Stimulated activated CD8-positive, alpha-beta memory T cell treated with anti-CD3 and anti-CD28 coated beads, Interleukin-4, amount 100 ng/mL, for 1 hour (primary cell): ENCODE data around the gene ZNF334.

Source experiments
- DNase-seq, 2 donors: peaks; one replicate each; pipeline ENCODE4 v3.0.0-alpha.2; 2020; ENCODE audit warnings: low read depth in 2 of 2, low spot score in 1 of 2

The ZNF334 gene

DNA sequence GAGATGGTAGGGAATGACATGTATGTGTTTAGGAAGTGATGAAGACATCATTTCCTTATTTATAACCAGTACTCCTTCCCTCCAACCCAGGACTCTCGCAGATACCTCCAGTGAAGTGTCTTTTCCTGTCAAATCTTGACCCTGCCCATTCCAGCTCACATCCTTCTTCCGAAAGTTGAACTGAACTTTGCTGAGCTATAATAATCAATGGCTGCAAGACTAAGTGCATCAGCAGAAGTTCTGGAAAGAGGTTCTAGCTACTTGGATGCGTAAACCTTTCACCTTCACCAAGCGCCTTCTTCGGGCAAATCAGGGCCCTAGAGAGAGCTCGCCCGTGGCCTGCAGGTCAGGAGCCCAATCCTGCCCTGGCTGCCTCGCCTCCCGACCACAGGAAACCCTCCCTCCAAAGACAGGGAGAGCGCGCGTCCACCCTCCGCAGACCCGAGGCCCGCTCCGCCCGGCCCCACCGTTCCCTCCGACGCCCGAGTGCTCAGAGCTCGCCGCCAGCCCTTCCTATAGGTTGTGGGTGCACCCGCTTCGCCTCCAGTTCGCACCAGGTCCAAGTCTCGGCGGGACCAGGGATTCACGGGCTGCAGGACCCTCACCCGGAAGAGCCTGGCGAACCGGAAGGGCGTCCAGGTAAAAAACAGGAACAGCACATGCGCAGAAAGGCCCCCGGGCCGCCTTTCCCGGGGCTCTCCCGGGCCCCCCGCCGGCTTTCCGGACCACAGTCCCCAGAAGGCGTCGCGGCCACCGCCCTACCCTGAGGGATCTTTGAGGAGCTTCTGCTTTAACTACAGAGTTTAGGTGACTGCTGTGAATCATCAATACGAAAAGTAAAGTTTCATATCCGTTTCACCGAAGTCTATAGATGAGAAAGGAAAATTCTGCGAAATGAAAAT lies at the start of gene ZNF334:
Gene ZNF334, minus strand, starts transcription at position 617 of the 902 bp plus-strand sequence. CDS start 1,457 bp downstream, outside the sequence.
- no peak for DNase-seq

DNA sequence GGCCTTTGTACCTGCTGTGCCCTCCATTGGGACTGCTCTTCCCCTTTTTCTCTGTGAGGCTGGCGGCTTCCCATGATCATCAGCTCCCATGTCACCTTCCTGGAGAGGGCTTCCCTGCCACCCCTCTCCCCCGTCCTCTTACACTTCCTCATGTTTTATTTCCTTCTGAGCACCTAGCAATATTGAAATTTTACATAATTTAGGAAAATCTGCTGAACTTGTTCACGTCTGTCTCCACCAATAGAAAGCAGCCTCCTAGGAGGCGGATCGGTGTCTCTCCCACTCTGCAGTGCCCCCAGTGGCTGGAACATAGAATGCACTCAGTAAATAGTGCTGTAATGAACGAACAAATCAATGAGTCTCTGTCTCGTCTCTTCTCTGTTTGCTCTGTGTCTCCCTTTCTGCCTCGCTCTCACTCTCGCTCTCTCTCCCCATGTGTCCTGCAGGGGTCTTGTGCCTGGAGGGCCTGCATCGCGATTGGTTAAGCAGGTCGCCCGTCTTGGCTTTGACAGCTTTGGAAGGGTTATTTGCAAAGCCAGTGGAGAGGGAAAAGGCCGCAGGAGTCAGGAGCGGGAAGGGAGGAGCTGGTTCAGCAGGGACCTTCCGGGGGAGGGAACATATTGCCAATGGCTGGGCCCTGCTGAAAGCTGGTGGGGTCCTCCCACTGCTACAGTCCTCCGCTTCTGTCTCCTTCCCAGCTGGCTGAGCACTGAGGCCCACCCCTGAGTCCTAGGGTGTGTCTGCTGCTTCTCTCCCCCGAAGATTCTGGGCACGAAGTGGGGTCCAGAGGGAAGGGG lies 49.2 kb upstream of the ZNF334 start:
- peak; percentile 19 to 27 for DNase-seq

DNA sequence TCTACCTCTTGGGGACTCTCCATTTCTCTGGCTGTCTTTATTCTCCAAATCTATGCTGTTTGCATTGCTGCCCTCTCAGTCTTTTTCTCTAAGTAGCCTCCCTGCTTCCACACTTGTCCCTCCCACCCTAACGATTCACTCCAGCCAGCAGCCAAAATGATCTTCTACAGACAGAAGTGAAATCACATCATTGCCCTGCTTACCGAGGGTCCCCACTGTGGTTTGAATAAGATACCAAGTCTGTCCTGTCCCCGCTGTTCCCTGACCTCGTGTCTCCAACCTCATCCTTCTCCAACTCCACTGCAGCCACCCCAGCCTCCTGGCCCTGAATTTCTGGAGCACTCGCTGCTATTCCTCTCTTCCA lies 48.6 kb upstream of the ZNF334 start:
- no peak for DNase-seq

DNA sequence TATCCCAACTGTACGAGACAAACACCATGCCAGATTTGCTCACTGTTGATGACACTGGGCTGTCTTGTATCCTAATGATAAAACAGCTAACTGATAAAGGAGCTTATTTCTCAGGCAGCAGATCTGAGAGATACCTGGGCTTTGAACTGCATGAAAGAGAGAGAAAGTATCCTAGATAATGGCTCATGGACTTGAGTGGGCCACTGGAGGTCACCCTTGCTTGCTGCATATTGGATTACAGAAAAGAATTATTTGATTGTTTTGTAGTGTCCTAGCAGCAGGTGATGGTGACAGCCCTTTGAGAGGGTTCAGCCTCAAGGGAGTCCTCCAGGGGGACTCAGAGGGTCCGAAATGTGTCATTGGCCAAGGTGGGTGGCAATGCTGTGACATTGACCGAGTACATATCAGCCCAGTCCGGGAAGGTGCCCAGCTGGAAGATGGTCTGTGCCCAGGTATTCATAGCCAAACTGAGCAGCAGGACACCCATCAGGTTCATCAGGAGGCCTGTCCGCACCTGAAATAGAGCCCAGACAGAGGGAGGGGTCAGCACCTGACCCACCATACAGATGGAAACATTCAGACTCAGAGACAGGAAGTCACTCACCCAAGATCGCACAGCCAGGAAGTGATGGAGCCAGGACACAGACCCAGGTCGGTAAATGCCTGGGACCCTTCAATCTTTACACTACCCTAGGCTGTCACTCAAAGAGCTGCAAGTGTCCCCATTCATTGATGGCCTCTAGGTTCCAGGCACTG lies 46.5 kb upstream of the ZNF334 start:
- no peak for DNase-seq

DNA sequence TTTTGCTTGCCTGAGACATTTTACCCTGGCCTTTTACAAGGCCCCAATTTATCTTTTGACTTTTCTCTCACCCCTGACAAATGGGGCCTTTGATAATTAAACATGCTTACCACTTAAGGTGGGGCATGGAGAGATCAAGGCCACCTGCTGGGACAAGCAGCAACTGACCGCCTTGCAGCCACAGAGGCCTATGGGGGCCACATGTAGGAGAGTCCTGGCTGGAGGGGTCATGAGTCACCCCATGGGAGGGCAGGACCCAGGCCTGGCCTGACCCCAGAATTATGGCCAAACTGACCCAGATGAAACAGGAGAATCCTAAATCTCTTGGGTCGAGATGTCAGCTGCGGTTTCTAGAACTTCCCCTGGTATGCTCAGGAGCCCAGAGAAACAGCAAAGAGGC lies 45.6 kb upstream of the ZNF334 start:
- no peak for DNase-seq

DNA sequence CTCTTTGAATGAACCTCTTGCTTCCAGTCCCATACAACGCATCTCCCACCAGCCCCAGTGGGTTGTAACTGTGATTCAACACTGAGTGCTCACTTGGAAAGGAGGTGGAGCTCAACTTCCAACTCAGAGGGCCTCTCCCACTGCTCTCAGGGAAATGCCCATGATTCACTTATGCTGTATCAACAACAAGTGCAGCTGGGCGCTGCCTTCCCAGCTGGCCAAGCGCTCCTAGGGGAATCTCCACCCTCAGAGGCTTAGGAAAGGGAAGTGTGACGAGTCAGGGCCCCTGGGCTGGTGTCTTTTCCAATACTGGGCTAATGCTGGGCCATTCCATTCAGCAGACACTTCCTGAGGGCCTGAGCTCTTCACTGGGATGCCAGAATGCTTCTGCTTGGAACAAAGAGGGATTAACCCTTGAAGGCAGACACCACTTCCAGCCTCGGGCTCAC lies 45.2 kb upstream of the ZNF334 start:
- DNase-seq = no peak

DNA sequence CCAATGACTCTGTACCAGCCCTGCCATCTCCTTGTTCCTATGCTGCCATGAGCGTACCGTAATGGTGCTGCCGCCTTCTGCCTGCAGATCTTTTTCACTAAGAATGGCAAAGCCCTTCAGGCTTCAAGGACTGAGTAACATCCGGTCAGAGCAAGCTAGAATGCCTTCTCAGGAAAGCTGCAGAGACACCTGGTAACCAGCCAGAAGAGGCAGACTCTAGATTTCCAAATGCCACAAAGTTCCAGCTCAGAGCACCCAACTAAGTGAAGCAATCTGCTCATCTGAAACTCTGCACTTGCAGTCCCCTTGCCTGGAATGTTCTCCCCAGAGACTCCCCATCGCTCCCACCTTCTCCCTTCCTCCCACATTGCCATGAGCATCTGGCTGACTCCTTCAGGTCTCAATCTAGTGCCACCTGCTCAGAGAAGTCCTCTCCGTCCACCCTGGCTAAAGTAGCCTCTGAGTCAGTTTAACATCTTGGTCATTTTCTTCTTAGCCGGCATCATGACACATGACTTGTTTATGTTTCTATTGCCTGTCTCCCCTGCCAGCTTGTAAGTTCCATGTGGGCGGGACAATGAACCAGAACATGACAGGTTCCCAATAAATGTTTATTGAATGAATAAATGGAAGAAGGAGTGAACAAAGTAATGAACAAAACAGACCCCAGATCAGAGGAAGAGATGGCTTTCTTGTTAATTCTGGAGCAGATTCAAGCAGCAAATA lies 44.0 kb upstream of the ZNF334 start:
- DNase-seq = no peak

DNA sequence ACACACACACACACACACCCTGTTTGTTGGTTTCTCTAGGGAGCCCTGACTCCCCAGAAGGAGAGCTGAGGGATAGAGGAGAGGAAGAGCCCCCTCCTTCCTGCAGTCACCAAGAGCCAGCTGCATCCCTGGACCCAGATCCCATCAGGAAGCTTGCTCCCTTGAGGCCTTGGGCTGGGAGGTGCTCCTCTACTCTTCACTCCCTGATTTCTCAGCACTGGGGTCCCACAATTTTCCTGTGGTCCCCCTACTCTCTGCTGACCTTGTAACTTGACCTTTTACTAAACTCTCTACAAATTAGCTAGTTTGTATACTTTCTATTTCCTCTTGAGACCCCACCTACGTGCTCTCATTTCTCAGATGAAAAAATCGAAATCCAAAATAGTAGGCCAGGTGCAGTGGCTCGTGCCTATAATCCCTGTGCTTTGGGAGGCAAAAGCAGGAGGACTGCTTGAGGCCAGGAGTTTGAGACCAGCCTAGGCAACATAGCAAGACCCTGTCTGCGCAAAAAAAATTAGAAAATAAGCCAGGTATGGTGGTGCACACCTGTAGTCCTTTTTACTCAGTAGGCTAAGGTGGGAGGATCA lies 42.1 kb upstream of the ZNF334 start:
- no peak for DNase-seq

DNA sequence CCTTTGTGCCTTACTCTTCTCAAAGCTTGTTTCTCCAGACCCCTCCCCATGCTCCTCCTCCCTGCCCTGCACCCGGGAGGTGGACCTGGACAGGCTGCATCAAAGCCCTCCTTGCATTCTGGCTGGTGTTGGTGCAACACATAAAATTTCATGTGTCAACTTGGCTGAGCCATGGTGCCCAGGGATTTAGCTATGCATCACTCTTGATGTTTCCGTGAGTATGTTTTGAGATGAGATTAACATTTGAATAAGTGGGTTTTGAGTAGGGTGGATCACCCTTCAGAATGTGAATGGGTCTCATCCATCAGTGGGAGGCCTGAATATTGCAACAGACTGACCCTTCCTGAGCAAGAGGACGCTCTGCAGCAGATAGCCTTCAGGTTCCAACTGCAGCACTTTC lies 41.5 kb upstream of the ZNF334 start:
- no peak for DNase-seq

DNA sequence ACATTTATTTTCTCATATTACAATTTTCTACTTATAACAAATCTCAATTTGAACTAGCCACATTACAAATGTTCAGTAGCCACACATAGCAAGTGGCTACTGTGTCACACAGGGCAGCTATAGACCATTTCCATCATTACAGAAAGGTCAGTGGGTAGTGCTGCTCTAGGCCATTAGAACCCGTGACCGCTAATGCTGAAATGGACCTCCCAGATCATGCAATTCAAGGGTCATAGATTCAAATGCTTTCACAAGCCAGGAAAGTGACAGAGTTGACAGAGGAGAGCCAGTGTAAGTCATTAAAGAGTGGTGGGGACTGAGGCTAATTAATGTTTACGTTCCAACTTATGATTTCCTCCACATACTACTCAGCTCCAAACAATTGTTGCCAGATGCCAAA lies 40.6 kb upstream of the ZNF334 start:
- DNase-seq = no peak

DNA sequence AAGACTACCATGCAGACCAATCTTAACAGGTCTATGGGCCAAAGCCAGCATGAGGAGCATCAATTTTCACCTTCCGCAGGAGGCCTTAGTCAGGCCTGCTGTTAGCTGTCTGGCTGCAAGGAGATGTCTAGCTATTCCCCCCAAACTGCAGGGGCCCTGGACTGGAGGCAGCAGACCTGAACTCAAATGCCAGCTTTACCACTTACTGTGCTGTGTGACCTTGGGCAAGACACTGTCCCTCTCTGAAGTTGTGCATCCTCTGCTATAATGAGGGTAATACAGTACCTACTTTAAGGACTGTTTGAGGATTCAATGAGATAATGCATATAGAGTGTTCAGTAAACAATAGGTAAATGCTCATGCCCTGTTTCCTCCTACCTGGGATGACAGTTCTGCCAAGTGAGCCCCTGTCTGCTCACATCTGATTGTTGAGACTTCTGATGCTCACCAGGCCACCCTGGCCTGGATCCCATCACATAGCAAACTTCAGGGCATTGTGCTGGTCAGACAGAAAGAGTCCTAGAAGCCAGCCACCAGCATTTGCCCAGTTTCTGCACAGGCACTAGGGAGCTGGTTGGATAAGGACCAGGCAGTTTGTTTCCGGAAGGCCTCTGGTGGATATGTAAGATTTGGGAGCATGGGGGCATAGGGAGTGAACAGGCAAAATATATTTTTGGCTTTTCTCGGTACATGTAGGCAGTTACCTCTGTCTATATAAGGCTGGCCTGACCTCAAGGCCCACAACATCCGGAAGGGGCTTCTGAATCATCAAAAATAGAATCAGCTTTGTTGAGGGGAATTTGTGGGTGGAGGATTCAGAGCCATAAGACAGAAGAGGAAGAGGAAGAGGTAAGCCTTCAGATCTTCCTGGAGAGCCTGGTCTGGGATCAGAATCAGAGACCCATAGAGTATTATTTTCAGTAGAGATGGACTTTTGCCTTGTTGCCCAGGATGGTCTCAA lies 39.4 kb upstream of the ZNF334 start:
- no peak for DNase-seq

DNA sequence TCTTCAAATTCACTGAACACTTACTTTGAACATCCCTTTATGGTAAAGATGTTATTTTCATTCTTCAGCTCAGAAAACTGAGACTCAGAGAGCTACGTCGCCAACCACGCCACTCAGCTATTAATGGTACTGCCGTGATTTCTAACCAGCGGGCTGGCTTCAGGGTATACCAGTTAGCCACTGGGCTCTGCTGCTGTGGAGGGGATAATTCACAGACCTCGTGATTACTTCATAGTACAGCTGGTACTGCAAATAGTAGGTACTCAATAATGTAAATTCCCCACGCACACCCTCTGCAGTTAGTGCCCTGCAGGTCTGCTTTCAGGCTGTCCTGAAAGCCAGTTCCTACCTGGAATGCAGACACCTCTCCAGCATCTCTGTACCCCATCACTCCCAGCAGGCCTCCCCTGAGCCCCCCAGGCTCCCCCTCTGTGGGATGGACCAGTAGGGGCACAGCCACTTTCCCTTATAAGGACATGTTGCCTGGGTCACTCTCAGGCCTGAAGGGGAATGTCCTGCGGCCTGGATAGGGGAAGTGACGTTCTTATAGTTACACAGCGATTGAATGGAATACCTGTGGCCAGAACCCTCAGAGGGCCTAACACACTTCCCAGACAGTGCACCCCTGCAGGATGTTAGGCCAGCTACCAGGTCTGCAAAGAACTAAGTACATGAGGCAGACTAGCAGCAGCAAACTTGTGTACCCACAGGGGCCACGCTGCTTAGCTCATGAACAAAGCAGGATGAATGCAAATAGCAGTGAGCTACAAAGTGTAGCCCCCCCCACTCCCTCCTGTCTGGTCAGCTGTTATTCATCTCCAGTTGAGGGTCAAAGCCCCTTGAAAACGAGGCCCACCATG lies 38.4 kb upstream of the ZNF334 start:
- DNase-seq = no peak

DNA sequence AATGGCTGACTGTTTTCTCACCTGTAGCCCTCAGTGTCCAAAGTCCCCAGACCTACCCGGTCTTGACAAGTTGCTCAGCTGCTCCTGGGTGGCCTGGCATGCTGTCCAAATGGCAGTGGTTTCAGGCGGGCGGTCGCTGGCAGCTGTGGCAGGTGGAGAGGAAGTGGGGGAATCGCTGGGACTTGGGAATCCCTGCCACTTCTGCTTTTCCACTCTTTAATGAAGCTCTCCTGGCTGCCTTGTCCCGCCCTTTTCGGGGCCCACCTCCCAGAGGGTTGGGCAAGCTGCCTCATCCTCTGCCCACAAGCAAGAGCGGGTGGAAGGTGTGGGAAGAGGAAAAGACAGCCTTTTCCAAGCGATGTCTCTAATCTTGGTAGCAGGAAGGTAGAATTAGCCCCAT lies 37.1 kb upstream of the ZNF334 start, which contains the start of gene OCSTAMP:
Gene OCSTAMP, minus strand, starts transcription at position 194 of the 400 bp plus-strand sequence. Its CDS starts 94 bp downstream, at position 100.
- no peak for DNase-seq

DNA sequence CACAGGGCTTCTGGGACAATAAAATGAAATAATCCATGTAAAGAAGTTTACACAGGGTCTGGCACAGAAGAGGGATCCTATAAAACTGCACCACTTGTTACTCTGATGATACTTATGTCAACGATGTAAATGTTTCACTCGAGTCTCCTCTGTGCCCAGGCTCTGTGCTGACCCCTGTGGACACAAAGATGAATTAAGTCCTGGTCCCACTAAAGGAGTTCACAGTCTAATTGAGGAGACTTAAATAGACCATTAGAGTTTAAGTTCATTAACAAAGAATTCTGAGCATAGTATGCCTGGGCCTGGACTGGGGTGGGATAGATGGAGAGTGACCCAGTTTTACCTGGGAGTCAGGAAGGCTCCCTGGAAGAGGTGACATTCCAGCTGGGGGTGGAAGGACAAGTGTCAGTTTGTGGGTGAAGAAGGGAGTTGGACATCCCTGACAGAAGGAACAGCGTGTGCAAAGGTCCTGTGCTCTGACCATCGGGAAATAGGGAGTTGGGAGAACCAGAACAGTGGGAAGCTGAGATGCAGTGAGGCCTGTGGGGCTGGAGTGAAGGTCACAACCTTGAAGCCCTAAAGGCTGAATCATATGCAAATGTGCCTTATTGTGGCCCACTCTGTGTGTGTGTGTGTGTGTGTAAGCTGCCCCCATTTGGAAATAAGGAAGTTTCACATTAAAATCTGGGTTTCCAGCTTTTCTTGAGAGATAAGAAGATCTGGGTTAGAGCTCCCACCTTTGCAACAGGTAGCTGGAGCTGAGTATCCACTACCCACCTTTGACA lies 36.0 kb upstream of the ZNF334 start:
- DNase-seq = no peak

DNA sequence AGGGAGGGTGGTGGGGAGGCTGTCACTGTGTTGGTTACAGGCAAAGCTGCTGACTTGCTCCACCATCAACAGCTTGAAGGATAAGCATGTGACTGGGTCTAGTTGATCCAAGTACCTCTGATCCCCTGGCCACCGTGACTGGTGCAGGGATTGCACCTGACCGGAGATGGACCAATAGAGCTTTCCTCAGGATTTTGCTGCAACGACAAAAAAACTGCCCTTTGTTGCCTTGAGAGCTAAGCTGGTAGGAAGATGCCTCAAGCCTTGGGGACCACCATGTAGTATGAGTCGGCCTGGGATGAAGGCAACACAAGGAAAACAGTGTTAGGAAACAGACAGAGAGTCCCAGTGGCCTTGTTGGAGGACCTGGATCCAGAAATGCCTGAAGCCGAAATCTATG lies 35.3 kb upstream of the ZNF334 start:
- DNase-seq = no peak

DNA sequence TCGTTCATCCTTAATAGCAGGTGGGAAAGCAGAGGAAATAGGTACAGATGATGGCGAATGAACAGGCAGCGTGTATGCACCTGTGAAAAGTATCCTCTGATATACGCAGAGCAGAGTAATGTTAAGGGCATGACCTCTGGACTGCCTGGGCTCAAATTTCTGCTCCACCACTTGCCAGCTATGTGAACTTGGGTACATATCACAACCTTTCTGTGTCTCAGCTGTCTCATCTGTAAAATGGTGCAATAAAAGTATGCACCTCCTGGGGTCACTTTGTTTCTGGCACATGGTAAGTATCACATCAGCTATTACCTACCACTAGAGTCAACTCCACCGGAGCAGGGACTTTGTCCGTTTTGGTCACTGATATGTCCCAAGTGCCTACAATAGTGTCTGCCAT lies 34.6 kb upstream of the ZNF334 start:
- no peak for DNase-seq

DNA sequence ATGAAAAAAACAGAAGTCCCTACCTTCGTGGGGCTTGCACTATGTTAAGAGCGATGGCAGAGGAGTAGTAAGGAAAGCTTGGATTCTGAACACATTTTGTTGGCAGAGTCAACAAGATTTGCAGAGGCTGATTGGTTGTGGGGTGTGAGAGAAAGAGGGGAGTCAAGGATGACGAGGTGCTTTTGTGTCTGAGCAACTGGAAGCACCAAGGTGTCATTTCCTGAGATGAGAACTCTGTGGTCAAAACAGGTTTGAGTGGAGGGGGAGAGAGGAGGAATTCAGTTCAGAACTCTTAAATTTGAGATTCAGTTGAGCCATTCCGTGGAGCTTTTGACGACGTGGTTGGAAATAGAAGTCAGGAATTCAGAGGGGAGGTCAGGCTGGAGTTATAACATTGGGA lies 33.6 kb upstream of the ZNF334 start:
- no peak for DNase-seq
